ENCODE measurements around the gene SENP5. TPM values are rescaled to one million over a fixed set of nuclear protein-coding genes. Genes with fewer than 3 reads are reported as not detected.

The SENP5 gene
- total and polyA plus RNA-seq, 2 of the 8 experiments (the other 6 are each of a cell fraction or from before 2014, with no cell fraction given) = 6.7 to 27.3 TPM

DNA sequence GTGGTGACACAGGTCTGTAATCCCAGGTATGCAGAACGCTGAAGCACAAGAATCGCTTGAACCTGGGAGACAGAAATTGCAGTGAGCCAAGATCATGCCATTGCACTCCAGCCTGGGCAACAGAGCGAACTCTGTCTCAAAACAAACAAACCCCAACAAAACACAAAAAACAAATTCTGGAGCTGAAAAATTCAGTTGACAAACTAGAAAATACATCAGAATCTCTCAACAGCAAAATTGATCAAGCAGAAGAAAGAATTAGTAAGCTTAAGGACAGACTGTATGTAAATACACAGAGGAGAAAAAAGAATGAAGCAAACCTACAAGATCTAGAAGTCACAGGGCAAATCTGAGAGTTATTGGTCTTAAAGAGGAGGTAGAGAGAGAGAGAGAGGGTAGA lies 49.3 kb downstream of the SENP5 start:
- 96% methylated on average over 3 of the region's 3 CpGs; no CpG with 5 or more reads in 1 of the 2 experiments for WGBS, 2 experiments (ENCODE audit: extremely low coverage in 1 of 2, insufficient coverage in 1 of 2, insufficient read length in 1 of 2, insufficient replicate concordance in 2 of 2, low coverage in 1 of 2, low lambda C conversion rate in 2 of 2, missing lambda C conversion rate in 1 of 2)

More for the DNA sequence above, 49.3 kb downstream of the SENP5 start:
- peaks cover 0 to 3% of the 10 kb centered on the region in 2 experiments for H4K20me1 ChIP-seq (replicated peaks in 1 of 2; ENCODE audit: control insufficient read depth in 1 of 2, insufficient read depth in 2 of 2, low read length in 2 of 2)
- no peak overlapping the region for H3K4me2 ChIP-seq (ENCODE audit: insufficient read depth in 1 of 2, low read depth in 2 of 2, low read length in 2 of 2)
- no peaks in the 10 kb centered on the region for H3K4me1 ChIP-seq (replicated peaks in 1 of 4; ENCODE audit: control insufficient read depth in 3 of 4, insufficient read depth in 4 of 4, low read length in 3 of 4)
- no peak overlapping the region for H2BK15ac ChIP-seq (ENCODE audit: low read length)
- H3K23ac ChIP-seq (ENCODE audit: insufficient read length) = no peak overlapping the region
- FAIRE-seq (no peak), DNase-seq (ENCODE audit: low read depth in 1 of 2, low spot score in 2 of 2) (no peak)
- CTCF ChIA-PET (ENCODE audit: partially characterized antibody) = no interaction called here
- no peak overlapping the region for H3K4me3 ChIP-seq (ENCODE audit: extremely low read depth in 1 of 4, insufficient read depth in 2 of 4, low read depth in 3 of 4, low read length in 4 of 4)
- no peak overlapping the region for H3K27ac ChIP-seq (ENCODE audit: low read depth, low read length)
- no peak overlapping the region for H4K8ac ChIP-seq (ENCODE audit: extremely low read depth, insufficient read depth, low read length)
- no peak overlapping the region for H3K9ac ChIP-seq (replicated peaks in 1 of 4; ENCODE audit: extremely low read depth in 1 of 4, low read depth in 3 of 4, low read length in 3 of 4)
- no peak for TF ChIP-seq TEAD4 (IDR thresholded peaks at IDR 0.05; ENCODE audit: low read depth, low read length)
- TF ChIP-seq EZH2 (IDR thresholded peaks at IDR 0.05; ENCODE audit: low read depth, low read length, severe bottlenecking) = no peak
- TF ChIP-seq HDAC6 (IDR thresholded peaks at IDR 0.05; ENCODE audit: low read depth, low read length) = no peak
- TF ChIP-seq CTBP2 (IDR thresholded peaks at IDR 0.05; ENCODE audit: borderline replicate concordance, insufficient read depth, insufficient read length, low read length) = no peak
- TF ChIP-seq EGR1 (IDR thresholded peaks at IDR 0.05; ENCODE audit: borderline replicate concordance, low read depth, low read length) = no peak
- no peak for TF ChIP-seq CREB1 (IDR thresholded peaks at IDR 0.05)
- TF ChIP-seq PHF8 (conservative IDR thresholded peaks at IDR 0.05; ENCODE audit: low read depth, low read length) = no peak
- no peak for TF ChIP-seq RXRA (IDR thresholded peaks at IDR 0.05; ENCODE audit: insufficient read depth, low read depth, low read length)
- TF ChIP-seq NRF1 (IDR thresholded peaks at IDR 0.05; ENCODE audit: low read depth, low read length) = no peak
- TF ChIP-seq JUND (IDR thresholded peaks at IDR 0.05; ENCODE audit: low read length) = no peak
- no peaks in the 10 kb centered on the region for H3K79me1 ChIP-seq (ENCODE audit: low read depth, low read length)
- no peak overlapping the region for H2BK20ac ChIP-seq (ENCODE audit: low read length)
- H2BK120ac ChIP-seq (replicated peaks; ENCODE audit: low read depth, low read length) = no peak overlapping the region
- H3K27me3 ChIP-seq (replicated peaks in 1 of 4; ENCODE audit: control insufficient read depth in 3 of 4, extremely low read depth in 1 of 4, insufficient read depth in 3 of 4, low read length in 3 of 4) = no peaks in the 10 kb centered on the region
- no peak overlapping the region for H2AFZ ChIP-seq (ENCODE audit: low read length)
- H3K36me3 ChIP-seq (ENCODE audit: control insufficient read depth in 2 of 4, insufficient read depth in 4 of 4, low read length in 3 of 4) = peaks cover 0 to 2% (median 0%) of the 10 kb centered on the region in 4 experiments; a peak in 2 of 8 replicates
- H3K14ac ChIP-seq (ENCODE audit: insufficient read length) = no peak overlapping the region
- no peak overlapping the region for H4K5ac ChIP-seq (ENCODE audit: insufficient read length, low read depth, low read length)
- no peak overlapping the region for H3K56ac ChIP-seq (replicated peaks; ENCODE audit: insufficient read length, low read depth, low read length)
- H2BK5ac ChIP-seq (ENCODE audit: low read depth, low read length) = no peak overlapping the region
- no peak overlapping the region for H2BK12ac ChIP-seq (ENCODE audit: low read depth, low read length)
- no peaks in the 10 kb centered on the region for H3K9me3 ChIP-seq (ENCODE audit: insufficient read depth in 2 of 2, low read depth in 1 of 2, low read length in 1 of 2)
- no peak overlapping the region for H4K91ac ChIP-seq (replicated peaks; ENCODE audit: insufficient read length, low read length)
- H3K18ac ChIP-seq (ENCODE audit: extremely low read depth, low read length) = no peak overlapping the region
- no peak overlapping the region for H3K4ac ChIP-seq (replicated peaks; ENCODE audit: insufficient read length, low read depth, low read length)
- no peak overlapping the region for H2AK5ac ChIP-seq (ENCODE audit: low read depth, low read length)
- no peaks in the 10 kb centered on the region for H3K23me2 ChIP-seq (ENCODE audit: low read depth, low read length)
- no peaks in the 10 kb centered on the region for H3K79me2 ChIP-seq (ENCODE audit: control insufficient read depth in 1 of 2, insufficient read depth in 2 of 2, low read length in 2 of 2)
- POLR2A ChIA-PET (ENCODE audit: partially characterized antibody) = interaction anchor here (0.6 to 1.7 kb wide), 3 partner anchors 25 to 412 kb away, joined by 3 to 6 read pairs (median 3); partner anchors contain the start of genes NCBP2 and SENP5
